CD4-positive, alpha-beta T cell treated with Interleukin-12 subunit alpha and Interleukin-12 subunit beta, for 1 hour (primary cell): ENCODE results near the gene TBC1D2B.

Experiments
- DNase-seq: peaks from one replicate; pipeline ENCODE4 v3.0.0-alpha.2; 2020

Gene TBC1D2B

DNA sequence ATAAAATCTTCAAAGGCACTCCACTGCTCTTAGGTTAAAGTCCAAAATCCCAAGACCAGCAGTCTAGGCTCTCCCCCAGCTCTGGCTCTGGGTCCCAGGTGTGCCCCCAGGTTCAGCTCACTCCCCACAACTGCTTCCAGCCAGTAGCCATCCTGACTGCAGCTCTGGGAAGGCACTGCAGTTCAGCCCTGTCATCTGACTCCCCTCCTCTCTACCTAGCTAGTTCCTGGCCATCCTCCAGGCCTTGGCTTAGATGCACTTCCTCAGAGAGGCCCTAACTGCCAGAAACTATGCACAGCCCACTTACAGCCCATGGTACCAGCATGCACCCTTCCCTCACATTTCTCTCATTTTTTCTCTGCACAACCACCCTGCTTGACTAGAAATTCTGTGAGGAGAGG is 25.5 kb downstream of the TBC1D2B start:
- no peak for DNase-seq

DNA sequence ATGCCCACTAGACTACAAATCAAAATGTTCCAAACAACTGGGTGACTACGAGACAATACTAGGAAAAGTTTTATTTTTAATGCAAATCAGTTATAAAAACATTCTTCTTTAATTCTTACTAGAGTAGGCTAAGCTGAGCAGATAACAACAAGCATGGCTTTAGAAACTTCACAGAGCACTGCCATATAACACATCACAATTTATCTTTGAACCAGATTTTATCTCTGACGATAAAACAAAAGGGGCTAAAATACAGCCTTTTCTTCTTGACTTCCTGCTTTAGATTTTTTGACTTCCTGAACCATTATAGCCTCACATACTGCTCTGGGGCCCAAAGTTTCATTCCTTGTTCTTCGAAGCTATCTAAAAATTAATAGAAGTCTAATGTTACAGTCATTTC is 25.9 kb downstream of the TBC1D2B start:
- no peak for DNase-seq

DNA sequence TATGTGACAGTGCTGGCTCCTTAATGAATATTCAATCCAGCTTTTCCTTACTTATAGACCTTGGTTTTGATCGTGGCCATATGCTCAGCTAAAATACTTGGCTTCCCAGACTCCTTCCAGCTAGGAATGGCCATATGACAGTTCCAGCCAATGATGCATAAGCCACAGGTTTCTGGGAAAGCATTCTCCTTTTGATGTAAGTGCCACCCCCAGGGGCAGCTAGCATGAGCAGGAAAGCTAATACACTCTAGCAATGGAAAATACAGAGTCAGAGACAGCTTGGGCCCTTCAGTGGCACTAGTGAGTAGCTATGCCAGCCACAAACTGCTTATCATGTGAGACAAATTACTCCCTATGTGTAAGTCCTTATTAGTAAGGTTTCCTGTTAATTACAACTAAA is 26.7 kb downstream of the TBC1D2B start:
- DNase-seq, result no peak

DNA sequence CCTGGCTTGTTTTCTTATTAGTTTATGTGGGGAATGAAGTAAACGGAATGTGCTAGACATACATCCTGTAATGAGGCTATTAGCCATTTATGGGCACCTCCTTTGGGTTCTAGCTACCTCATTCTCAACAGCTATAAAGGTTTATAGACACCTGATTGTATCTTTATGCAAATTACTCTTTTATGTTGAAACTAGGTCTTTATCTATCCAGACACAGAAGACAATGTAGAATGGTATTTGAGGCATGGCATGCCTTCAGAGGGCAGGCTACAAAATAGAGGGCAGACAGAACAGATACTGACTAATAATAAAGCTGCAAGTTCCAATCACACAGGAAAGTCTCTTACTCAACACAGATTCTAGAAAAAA is 27.1 kb downstream of the TBC1D2B start:
- peak; percentile 58 for DNase-seq

DNA sequence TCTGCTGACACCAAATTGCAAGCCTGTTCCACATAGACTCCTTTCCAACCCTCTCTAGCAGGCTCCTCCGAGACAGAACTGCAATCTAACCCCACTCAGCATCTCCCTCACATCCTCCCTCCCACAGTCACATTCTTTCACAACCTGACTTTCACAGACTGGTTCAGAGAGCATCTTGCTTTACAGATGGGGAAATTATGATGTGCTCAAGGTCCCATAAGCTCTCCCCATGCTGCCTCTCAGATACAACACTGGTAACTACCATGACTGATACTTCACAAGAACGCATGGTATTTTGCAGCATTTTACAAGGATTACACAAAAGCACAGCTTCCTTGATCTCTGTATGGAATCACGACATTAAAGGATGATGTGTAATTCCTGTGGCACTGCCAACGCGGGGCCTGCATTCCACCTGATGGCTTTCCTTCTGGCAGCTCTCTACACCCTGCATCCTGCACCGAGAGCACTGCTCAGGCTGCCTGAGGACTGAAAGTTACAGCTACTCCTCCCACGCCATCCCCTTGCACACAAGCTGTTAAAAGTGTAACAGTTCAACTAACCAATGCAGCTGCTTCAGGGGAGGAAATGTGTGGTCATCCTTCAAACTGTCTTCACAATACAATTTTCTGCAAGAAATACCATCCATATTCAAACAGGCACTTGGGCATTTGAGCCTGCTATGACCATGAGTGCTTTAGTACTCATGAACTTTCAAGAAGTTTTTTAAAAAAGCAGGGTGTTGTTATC is 27.6 kb downstream of the TBC1D2B start:
- peak; percentile 61 for DNase-seq

DNA sequence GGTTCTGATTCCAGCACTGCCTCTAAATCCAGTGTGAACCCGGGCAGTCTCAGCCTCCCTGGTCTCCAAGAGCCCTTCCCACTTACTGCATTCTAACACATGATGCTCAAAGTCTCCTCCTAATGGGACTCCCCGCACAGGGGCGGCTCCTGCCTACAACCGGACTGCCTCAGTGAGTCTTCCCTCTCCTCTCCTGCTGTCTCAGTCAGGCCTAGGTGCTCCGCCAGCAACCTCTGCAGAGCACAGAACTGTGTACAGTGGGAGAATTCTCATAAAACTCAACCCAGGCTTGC is 28.9 kb downstream of the TBC1D2B start:
- no peak for DNase-seq

DNA sequence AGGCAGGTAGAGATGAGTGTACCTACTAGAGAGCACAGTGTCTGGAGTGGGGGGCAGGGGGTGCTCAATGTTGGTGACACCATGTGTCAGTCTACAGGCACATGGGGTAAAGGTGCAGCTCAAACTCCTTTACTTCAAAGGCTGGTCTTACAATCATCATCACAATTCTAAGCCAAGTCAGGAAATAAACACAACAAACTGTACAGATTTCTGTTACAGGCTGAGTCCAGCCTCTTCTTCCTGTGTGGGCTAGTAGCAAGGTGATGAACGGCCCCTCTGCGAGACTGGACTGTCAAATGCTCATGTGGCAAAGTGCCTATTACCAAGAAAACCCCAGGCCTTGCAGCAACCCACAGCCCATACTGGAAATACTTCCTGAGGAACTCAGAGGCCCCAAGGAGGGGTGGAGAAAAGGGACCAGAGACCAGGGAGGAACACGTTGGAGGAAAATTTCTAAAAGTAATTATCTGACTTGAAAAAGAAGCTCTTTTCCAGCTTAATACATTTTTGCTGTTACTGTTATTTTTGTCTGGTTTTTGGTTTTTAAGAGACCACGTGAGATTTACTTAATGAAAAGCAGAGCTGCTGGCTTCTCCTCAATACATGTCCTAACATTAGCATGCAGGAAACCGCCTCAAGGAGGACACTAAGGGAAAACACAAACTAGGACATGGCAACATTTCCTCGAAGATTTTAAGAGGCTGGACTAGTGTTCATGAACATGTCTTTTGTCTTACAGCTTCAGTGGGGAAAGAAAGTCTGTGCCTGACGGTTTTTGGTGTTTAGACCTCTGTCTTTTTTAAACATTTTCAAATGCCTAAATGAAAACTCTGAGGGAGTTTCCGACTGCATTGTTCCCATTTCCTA is 29.5 kb downstream of the TBC1D2B start:
- peak; percentile 49 for DNase-seq

DNA sequence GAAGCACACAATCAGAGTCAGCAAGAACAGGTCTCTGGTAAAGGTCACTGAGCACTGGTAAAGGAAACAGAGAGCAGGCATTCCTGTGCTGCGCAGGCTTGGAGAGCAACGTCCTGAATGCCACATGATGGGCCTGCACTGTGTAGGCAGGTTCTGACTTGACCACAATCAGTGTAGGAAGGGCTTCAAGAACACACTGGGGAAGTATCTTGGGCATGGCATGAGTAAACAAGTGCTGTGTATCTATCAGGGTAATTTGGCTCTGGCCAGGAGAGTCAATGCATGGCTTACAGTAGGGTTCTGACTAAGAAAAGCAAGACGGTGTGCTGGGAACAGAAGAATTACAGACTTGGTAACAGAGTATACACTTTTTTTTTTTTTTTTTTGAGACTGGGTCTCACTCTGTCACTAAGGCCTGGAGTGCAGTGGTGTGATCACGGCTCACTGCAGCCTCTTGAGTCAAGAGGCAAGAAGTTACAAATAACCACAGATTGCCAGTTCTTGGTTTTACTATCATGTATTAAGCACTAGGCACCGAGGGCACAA is 30.6 kb downstream of the TBC1D2B start:
- peak; percentile 51 for DNase-seq

DNA sequence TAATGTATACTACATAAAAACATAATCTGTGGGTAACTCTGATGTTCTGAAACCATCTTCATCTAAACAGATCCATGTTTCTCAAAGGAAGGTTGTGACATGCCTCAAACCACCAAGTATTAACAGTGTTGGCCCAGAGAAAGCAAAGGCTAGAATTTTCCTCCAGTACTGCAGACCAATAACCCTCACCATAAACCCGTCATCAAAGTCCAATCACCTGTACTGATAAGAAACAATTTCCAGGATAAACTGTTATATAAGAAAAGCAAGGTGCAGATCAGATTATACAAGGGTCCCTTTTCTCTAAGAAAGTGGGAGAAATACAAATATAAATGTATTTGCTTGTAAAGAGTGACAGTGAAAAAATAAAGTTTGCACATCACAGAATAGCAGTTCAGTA is 32.3 kb downstream of the TBC1D2B start:
- no peak for DNase-seq

DNA sequence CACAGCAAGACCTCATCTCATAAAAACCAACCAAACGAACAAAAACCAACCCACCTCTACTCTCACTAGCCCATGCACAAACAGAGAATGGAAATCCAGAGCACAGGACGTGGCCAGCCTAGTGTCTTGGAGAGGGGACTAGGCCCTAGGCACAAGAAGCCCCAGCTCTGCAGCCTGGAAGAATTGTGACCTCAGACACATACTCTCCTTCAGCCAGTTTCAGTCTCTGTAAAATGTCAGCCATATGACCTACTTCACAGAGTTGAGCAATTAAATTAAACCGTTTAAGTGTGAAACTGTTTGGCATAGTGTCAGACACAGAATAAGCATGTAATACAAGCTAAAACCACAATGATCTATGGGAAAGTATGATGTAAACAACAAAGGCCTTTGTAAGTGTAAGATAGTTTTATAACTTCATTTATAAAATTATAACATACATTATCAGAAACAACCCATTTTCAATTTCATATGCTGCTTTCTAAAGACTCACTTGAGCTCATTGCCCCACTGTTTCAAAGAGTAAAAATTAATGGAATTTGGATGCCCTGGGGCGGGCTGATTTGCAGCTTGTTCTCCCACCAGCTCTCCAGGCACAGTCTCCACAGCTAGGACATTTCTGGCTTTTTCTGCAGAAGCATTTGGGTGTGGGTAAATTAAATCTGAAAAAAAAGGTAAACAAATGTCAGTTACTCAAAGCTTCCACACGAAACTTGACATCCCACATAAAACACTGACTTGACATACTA is 32.9 kb downstream of the TBC1D2B start:
- DNase-seq, result peak; percentile 54

DNA sequence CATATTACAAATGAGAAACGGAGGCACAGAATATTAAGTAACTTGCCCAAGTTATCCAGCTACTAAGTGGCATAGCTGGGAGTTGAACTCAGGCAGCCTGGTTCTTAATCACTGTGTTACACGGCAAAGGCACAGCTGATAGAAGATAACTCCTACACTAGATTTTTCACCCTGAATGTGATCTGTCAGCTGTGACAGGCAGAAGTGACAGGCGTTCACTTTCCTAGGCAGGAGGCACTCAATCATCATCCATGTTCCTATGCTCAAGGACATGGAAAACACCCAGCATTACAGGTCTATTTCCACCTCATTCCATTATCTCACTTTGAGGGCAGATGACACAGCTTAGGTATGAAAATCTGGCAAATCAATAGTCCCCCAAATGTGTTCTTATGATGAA is 35.6 kb downstream of the TBC1D2B start:
- DNase-seq, result no peak

DNA sequence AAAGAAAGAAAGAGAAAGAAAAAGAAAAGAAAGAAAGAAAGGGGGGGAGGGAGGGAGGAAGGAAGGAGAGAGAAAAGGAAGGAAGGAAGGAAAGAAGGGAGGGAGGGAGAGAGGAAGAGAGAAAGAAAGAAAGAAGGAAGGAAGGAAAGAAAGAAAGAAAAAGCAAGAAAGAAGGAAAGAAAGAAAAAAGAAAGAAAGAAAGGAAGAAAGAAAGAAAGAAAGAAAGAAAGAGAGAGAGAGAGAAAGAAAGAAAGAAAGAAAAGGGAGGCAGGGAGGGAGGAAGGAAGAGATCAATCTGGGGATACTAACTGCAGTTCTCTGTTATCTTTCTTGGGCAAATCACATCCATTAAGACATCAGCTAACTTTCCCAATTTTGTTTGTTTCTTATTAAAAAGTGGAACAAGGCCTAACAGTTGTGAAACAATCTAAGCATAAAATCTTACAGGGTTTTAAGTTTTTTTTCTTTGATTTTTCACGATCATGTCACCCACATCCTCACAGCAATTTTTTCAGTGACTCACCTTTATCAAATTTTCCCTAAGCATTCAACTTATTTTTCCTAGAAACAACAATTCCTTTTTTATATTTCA is 36.8 kb downstream of the TBC1D2B start:
- DNase-seq, result no peak

DNA sequence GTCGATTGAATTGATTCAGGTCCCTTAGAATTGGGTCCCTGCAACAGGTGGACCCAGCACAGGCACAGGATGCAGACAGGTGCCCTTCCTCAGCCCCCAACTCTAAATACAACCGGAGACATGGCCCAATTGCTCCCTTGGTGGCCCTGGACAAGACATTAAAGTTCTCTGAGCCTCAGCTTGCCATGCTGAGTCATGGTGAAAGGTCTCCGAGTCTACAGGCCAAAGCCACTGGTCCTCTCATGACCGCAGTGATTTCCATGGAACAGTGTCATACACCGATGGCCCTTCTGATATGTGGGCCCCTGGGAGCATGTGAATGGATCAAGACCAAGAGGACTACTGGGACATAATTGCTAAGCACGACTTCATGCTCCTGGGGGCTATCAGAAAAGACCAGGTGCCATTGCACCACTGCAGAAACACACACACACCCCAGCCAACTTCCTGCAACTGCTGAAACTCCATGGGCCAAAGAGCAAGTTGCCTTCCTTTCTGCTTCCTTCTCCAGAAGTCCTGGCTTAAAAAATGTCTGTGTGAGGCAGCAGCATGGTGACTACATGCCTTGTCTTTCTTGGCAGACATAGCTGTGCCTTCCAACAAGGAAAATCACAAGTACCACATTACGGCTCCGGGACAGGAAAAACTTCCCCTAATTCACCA is 38.8 kb downstream of the TBC1D2B start:
- no peak for DNase-seq

DNA sequence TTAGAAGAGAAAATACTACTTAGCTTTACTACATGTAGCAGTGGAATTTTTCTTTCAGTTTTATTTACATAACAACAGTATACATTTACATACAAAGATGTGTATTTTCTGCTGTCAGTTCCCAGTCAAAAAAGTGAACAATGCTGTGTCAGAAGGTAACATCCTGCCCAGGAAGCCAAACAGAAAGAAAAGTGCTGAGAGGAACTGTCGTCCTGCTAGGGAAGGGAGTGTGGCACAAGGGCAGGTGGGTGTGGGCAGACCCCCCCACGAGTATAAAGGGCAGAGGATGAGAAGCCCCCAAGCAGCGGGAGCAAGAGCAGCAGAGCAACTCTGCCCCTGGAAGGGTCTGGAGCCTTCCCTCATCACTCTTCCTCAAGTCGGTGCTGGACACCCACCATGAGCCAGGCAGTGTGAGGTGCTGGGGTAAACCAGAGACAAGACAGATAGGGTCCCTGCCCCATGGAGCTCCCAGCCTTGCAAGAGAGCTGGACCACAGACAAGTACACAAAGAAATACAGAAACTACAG is 39.7 kb downstream of the TBC1D2B start:
- no peak for DNase-seq

DNA sequence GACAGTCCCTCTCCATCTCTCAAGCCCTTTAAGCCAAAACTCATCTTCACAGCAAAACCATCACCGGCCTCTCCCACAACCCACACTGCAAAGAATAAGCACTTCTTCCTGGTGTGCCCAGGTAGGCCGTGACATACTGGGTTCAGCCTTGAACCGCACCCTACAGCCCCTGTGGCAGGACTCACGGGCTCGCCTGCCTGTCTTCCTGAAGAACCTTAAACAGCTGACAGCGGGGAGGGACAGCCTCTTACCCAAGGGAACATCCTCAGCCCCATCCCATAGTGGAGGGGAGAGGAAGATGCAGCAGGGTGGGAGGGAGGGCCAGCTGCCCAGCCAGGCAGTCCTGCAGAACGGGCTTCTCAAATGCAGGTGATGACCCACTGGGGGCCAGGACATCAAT is 40.2 kb downstream of the TBC1D2B start:
- no peak for DNase-seq

DNA sequence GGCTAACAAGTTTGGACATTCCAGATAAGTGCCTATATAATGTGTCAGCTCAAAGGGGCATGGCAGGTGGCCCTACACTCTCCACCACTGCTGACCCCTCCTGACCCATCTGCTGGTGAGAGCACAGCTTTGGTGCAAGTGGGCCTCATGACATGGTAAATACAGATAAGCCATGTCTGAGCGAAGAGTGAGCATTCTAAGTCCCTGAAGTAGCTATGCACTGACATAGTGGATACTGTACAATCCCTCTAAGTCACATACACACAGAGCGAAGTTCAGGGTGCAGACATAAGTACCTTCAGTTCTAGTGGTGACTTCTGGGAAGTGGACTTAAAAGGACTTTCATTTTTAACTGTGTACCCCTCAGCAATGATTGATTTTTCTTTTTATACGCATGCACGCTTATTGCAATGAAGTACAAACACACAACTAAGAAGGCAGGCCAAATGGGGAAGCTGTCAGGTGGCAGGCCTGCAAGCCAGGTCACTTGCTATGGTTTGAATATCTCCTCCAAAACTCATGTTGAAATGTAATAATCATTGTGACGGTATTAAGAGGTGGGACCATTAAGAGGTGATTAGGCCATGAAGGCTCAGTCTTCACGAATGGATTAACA is 41.5 kb downstream of the TBC1D2B start:
- DNase-seq, result no peak

DNA sequence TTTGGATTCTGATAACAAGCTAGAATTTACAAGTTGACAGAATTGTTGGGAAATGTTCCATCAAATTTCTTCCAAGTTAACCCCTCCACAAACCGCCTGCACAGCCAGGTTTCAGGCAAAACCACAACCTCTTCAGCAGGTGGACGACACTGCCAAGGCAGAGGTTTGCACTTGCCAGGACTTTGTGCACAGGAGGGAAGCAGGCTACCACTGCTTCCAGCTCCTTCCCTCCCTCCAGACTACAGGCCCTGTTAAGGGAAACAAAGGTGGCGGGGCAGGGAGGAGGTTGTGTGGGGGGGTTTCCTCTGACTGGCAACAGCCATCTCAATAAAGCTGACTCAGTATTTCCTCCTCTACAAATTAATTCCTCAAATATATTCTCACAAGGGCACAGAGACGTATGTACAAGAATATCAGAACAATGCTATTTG is 42.2 kb downstream of the TBC1D2B start:
- DNase-seq, result peak; percentile 52

DNA sequence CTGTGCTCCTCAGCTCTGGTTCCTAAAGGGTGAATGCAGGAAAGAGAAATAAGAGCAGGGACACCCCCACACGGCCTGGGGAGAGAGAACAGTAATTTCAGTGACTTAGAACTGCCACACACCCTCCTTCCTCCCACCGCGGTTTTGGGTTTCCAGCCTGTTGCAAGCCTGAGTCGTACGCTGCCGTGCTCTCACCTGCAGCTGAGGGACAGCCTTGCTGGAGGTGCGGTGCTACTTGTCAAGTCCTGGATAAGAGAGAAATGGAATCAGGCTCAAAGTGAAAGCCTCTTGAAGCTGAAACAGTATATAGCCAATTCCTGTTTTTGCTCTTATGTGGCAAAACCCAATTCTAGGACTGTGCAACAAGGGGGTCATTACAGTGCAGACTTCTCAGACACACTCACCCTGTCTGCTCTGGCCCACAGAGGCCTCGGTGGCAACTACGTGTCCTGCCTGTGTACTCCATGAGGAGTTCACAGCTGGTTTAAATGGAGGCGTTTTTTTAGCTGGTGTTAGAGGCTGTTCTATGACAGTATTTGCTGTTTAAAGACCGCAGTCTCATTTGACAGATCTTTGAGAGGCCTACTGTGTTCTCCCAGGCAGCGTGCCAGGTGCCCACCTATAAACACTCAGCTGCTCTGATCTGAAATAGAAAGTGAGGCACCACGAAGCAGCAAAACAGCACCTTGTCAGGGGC is 42.9 kb downstream of the TBC1D2B start:
- peak; percentile 76 for DNase-seq

DNA sequence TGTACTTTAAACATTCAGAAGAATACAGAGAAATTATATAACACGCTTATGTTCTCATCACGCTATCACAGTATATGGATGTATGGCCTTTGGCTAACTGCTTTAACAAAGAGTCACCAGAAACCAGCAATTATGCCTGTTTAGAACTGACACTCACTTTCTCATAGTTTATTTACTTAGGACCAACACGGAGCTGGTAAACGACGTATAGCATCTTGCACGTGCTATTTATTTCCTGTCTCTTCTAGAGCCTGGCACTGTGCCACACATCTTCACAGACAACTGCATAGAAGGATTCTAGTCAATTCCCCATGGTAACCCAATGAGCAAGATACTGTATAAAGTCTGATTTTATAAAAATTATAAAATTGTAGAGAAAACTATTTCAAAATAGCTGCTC is 43.6 kb downstream of the TBC1D2B start:
- DNase-seq, result peak; percentile 68

DNA sequence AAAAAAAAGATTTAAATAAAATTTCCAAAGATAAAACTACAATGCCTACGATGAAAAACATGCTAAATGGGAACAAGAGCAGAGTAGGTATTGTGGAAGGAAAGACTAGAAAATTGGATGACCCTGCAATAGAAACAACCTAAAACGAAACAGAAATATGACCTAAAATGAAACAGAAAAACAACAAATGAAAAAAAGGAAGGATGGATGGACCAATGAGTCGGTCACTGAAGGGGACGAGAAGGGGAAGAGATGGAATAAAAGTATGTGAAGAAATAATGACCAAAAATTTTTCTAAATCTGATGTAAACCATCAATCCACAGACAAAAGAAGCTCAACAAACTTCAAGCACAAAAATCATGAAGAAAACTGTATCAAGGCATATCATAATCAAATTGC is 44.8 kb downstream of the TBC1D2B start:
- no peak for DNase-seq

DNA sequence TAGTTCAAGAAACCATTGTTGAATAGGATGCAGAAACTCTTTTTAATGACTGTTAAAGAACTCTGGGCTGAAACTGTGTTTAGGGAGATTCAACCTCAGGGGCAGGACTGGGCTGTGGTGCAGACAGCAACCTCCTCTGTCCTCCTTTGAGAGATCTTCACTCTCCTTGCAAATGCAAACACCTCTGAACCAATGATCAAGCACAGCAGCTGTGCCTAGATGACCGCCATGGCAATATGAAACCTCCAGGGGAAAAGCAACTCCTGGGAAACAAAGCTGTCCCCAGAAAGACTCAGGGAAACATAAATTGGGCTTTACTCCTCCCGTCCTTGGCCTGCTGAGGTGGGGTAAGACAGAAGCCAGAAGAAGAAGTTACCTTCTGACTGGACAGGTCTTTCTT is 52.6 kb downstream of the TBC1D2B start:
- DNase-seq, result no peak
